ENCODE data around the gene GUCD1.

- TF ChIP-seq CTCF (IDR thresholded peaks at IDR 0.05) (no peak), POLR2A (IDR thresholded peaks at IDR 0.05) (no peak)
These were observed 56.1 kb downstream of the GUCD1 start for GRCh38 chr22:24498824-24499223.

Measured in adrenal gland (tissue), 5 donors.